Jurkat, Clone E6-1 (cell line): Measurements from ENCODE around the gene EFCAB14.
A peak's percentile ranks its signal among the peaks of the same experiment; 100 is the strongest.

Source experiments
- DNase-seq: peaks from one replicate; pipeline ENCODE4 v3.0.0-alpha.2; 2011; ENCODE audit warnings: low read depth, low spot score
- H3K4me3 ChIP-seq: 2 replicates; pipeline ENCODE4 v1.5.1; 2011; ENCODE audit warnings: mild to moderate bottlenecking, low read length, control low read depth, moderate library complexity

EFCAB14 gene

DNA sequence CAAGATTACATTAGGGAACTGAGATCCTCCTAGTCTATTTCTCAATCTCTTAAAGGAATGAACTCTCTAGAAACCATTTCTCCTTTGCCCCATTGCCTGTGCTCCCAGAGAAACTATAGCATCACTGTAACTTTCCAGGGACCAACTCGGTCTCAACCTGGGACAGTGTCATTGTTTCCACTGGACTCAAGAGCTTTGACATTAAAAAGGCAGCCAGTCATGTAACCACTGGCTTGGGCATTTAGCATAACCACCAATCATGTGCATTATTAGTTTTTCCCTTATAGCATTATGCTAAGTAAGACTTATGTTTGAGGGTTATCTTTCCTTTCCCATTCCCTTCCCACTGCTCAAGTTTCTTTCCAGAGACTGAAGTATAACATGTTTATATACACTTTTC is 29.0 kb downstream of the EFCAB14 start:
- no peak overlapping the region; the same call in 1 of the 2 replicates for H3K4me3 ChIP-seq
- DNase-seq: no peak

DNA sequence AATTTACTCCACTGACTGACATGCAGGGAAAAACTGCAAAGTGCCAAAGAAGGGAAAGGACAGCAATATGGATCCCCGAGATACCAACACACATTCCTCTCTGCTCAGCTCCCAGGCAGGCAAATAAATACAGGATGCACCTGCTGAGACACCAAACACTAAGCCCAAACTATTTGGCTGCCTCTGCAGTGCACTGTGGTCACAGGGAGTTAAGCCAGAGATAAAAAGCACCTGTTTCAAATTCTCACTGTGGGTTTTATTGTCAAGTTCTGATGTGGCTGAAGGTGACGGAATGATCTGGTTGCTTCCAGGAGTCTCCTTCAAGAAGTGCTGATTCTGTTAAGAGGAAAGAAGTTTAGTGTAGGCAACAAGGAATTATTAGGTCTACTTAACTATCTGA is 29.6 kb downstream of the EFCAB14 start:
- peak overlapping the region; percentile 28 for H3K4me3 ChIP-seq
- DNase-seq: peak; percentile 98

DNA sequence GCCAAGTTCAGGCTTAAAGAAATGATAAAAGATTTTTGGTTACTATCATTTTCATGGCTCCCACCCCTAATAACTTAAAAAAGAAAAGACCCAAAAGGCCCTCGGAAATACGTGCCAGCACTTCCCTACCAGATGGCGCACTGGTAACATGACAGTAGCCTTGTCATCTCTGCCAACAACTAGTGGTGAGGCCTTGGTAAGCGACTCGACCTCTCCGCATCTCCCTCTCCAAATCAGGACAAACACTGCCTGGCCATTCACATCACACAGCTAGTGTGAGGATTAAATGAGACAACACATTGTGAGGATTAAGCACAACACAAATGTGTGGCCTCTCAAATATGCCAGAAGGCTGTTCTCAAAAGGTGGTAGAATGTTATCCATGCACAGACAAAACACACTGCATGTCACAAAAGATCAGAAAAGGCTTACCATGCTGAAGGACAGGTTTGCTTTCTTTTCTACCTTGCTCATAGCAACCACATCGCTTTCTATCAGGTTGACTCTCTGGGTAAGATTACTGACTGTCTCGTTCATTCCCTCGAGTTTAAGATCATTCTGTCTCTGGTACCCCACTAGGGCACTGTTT is 30.9 kb downstream of the EFCAB14 start:
- H3K4me3 ChIP-seq: 0 out of 2 replicates have a peak overlapping the region, but pooled peaks have one; percentile 4
- peak; percentile 67 for DNase-seq

DNA sequence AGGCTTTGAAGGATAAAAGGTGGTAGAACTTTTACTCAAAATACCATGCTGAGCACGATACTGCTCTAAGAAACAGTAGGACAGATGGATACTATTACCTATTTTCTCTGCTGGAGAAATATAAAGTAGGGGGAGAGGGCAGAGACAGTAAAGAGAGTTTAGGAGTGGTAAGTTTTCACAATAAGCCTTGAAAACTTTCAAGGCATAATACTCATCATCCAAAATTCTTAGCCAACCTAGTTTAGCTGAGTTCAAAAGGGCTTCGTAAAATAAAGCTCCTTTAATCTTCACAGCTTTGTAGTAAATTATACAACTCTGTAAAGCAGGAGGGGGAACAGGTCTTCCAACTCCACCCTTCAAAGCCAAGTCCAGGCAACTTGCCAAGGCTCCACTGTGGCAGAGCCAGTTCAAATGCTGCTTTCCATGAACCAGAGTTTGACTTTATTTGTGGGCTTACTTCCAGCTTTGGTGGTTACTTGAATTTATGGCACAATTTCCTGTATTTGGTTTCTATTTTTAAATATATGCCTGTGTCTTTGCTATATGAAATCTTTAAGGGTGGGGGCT is 31.7 kb downstream of the EFCAB14 start:
- H3K4me3 ChIP-seq: peak overlapping the region; percentile 33
- peak; percentile 90 for DNase-seq

GRCh38 chr1:46686255-46686654 is 32.7 kb downstream of the EFCAB14 start:
- H3K4me3 ChIP-seq: no peak overlapping the region; the same call in 1 of the 2 replicates
- no peak for DNase-seq

DNA sequence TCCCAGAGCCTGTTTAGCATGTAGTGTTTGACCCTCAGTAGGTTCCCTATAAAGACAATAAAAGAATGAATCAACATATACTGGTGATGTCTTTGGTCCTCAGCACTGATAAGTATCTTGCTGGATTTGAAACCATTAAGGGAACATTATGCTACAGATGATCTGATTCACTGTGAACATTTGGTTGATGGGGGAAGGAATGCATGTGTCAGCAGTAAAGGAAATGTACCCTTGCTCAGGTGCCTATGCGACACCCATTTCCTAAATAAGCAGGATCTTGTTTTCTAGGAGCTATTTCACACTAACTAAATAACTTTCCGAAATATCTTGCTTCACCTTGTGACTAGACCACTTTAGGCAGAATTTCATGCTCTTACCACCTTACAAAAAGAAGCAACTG is 34.2 kb downstream of the EFCAB14 start:
- no peak overlapping the region for H3K4me3 ChIP-seq
- no peak for DNase-seq

DNA sequence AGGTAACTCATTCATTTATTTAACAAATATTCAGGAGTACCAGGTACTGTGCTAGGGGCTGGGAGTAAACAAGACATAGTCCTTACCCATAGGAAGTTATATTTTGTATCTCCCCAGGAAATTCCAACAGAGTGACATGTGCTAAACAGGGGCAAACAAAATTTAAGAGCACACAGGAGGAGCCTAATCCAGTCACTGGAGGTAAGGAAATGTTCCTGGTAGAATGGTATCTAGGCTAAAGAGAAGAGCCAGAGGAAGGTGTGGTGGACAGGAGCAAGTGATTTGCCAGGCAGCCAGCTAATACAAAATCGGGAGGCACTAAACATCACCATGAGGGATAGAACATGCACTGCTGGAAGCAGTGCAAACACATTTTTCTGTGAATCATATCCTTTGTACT is 36.9 kb downstream of the EFCAB14 start:
- no peak overlapping the region for H3K4me3 ChIP-seq
- DNase-seq: no peak

DNA sequence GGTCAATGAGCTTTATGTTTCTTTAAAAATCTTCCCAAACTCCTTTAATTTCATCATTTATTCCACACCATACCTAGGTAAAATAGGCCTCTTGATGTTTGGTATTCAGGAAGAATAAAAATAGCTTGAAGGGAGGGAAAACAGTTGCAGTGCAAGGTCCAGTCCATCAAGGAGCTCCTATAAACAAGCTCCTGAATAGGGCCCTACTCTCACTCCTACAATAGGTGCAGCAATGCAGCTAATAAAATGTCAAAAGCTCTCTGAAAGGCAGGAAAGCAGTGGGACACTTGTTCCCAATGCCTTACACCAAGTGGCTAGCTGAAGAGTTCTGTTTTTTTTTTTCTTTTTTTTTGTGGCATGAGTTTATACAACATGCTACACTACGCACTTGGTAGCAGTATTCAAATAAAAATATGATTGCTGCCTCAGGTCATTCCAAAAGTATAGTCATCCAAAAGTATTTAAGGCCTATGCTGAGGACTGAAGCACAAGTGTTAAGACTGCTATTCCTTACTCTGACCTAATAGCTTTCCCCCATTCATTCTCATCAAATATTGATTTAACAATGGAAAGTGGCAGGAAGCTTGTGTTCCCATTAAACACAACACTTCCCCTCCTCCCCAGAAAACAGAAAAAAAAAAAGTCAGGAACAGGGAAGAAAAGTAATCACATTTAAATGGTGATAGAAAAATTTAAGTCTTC is 37.4 kb downstream of the EFCAB14 start:
- DNase-seq: no peak
- no peak overlapping the region for H3K4me3 ChIP-seq

DNA sequence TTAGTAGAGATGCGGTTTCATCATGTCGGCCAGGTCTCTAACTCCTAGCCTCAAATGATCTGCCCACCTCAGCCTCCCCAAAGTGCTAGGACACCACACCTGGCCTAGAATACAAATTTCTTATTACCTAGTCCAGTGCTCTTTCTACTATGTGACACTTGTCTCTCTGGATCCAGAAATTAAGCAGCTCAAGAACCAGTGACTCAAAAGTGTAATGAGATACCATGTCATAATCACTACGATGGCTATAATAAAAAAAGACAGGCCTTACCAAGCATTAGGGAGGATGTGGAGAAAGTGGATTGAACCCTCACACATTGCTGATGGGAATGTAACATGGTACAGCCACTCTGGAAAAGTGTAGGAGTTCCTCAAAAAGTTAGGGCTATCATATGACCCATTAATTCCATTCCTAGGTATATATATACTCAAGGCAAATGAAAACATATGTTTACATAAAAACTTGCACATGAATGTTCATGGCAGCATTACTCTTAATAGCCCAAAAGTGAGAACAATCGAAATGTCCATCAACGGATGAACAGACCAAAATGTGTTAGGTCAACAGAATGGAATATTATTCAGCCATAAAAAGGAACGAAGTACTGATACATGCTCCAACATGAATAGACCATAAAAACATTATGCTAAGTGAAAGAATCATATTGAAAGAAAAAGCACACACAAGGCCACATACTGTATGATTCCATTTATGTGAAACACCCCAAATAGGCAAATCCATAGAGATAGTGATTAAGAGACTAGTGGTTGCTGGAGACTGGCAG is 38.9 kb downstream of the EFCAB14 start:
- H3K4me3 ChIP-seq: no peak overlapping the region
- no peak for DNase-seq

- H3K4me3 ChIP-seq: no peak overlapping the region
- DNase-seq: no peak
These were observed 41.6 kb downstream of the EFCAB14 start for GRCh38 chr1:46677339-46677738.

DNA sequence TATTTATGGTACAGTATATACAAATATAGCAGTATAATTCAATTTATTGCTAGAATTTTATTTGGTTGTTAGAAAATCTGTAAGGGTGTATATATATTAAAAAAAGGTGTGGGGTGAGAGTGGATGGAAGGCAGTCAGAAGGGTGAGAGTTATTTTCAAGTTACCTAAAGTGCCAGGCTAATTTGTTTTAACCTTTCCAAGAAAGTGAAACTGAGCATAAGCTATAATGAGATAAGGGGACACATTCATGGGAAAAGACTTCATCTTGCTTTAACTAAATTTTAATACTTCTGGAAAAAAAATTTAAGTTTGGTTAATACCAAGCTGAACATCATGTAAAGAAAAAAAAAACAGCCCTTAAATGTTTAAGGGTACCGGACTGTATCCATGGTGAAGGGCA is 42.4 kb downstream of the EFCAB14 start:
- H3K4me3 ChIP-seq: no peak overlapping the region
- DNase-seq: no peak

- H3K4me3 ChIP-seq: no peak overlapping the region; the same call in 1 of the 2 replicates
- peak; percentile 52 for DNase-seq
These were observed 43.2 kb downstream of the EFCAB14 start for GRCh38 chr1:46675549-46676314.

DNA sequence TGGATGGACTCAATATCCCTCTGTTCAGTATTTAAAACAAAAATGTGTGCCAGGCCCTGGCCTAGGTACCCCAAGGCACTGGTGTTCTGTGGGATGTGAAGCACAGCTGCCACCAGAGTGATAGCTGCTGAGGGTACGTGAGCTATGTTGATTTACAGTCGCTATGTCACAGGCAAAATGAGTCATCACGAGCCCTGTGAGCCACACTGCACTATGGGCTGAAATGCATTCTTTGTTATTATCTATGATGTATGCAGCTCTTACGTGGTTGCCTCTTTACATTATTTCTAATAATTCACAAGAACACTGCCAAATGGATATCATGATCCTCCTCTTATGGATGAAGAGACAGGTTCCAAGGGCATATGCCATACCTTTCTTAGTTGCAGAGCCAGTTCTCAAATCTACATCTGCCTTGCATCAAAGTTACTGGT is 45.1 kb downstream of the EFCAB14 start:
- no peak for DNase-seq
- no peak overlapping the region for H3K4me3 ChIP-seq

DNA sequence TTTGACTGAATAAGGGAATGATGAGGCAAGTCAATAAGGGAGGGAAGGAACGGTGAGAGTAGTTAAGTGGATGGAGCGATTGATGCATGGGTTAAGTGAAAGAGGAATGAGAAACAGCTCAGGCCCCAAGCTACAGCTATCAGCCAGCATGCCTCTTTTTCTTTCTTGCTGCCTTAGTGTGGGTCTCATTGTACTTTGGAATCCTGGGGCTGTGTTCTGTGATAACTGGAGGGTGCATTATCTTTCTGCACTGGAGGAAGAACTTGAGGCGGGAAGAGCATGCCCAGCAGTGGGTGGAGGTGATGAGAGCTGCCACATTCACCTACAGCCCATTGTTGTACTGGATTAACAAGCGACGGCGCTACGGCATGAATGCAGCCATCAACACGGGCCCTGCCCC is 46.2 kb downstream of the EFCAB14 start:
- DNase-seq: no peak

DNA sequence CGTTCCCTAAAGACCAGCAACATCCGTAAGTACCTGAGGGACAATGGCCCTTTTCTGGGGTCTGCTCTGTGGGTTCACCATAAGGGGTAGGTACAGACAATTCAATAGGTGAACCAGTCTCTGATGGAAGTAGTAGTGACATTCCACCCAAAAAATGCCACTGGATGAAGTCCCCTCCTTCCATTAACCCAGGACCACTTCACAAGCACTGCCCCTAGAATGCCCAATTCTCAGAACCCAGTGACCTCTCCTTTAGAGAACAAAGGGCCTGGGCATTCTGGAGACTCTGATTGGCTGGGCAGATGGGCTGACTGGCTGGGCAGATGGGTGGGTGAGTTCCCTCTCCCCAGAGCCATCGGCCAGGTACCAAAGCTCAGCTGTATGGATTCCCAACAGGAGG is 47.4 kb downstream of the EFCAB14 start, which contains the start of gene TEX38:
TEX38 (plus strand) TSS at position 301 of the 400 bp plus-strand sequence; CDS start at position 382, 81 bp downstream.
- no peak within 1 kb of the TSS for H3K4me3 ChIP-seq
- DNase-seq: no peak

More for the DNA sequence above, 46.2 kb downstream of the EFCAB14 start:
- H3K4me3 ChIP-seq: no peak overlapping the region

DNA sequence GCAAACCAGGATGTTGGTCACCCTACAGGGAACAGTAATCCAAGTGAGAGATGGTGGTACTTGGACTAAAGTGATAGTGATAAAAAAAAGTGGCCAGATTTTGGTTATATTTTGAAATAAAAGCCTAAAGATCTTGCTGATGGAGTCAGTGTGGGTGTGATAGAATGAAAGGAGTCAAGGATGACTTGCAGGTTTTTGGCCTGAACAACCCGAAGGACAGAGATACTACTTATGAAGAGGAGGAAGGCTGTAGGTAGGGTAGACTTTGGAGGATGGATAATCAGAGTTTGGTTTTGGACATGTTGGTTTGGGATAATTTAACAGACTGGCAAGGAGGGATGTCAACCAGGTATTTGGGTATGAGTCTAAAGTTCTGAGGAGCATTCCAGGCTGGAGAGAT is 48.8 kb downstream of the EFCAB14 start:
- no peak for DNase-seq
- no peak overlapping the region for H3K4me3 ChIP-seq

DNA sequence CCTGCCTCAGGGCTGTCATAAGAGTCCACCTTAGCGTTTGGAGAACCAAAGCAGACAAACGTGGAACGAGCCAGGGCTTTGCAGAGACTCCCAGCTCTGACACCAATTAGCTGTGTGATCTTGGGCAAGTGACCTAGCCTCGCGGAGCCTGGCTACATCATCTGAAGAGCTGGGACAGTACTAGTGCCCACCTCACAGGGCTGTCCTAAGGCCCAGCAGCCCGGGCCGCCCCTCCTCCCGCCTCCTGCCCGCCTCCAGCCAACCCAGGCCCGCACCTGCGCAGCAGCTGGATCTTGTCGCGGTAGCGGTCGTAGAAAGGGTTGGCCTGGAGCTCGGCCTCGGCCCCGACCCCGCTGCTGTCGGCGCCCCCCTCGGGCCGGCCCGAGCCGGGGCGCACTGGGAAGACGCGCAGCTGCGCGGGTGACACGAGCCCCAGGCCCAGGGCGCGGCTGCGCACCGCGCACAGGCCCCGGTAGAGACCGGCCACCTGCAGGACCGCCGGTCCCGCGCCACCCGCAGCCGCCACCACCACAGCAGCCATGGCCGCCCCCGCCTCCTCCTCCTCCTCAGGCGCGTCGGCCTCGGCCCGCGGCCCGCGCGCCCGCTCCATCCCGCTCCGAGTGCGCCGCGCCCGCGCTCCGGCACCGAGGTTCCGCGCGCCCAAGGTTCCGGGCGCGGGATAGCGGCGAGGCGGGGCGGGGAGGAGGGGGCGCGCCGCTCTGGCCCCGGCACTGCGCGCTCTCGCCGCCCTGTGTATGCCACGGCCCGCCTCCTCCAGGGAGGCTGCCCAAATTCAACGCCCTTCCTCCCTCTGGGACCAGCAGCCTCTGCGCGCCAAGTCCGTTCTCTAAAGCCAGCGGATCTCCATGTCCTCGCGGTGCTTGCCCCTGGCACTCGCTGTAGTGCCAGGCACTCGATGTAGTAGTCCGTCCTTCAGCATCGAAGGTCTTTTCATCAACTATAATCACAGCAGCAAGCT is 50.8 kb downstream of the EFCAB14 start, which contains the start of gene ATPAF1:
ATPAF1 (minus strand) TSS at position 583 of the 979 bp plus-strand sequence; CDS start at position 541, 42 bp downstream.
- no peak for DNase-seq
- H3K4me3 ChIP-seq: peak within 1 kb of the TSS; percentile 79

DNA sequence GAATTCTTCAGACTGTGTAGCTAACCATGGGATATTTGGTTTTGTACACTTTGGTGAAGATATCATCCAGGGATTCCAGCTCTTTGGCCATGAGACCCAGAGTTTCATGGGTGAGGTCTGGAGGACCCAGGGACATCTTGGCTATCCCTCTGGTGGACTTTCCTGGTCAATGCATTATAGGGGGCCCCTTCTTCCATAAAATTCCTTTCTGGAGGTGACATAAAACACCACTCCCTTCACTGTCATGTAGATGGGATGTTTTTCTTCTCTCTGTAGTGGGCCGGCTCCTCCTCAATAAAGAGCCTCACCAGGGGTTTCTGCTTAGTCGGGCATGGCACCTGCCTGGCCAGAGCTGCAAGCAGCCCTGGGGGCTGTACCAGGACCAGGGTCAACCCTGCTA is 52.9 kb downstream of the EFCAB14 start:
- H3K4me3 ChIP-seq: no peak overlapping the region
- DNase-seq: no peak
